ENCODE results near the gene MAP7.

DNA sequence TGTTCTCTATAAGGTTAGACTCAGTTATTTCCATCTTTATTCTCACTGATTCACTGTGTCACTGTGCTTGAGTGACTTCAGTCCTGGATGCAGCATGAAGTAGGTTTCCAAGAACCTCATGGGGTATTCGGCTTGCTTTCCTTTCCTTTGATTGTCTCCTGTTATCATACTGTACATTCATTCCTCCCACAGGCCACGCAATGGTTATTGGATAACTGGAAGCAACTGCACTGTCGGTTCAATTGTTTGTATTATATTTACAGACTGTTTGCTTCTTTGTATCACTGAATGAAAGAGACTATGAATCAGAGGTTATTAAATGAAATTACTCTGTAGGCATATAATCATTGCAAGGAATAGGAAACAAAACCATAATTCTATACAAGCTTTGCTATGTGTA is 129.4 kb downstream of the MAP7 start:
- TF ChIP-seq CTCF (conservative IDR thresholded peaks at IDR 0.05) (no peak), ZFX (IDR thresholded peaks at IDR 0.05) (no peak)
